ENCODE data around the gene KCNMB2.

KCNMB2 gene

GRCh38 chr3:178618197-178618596 lies 82.0 kb downstream of the KCNMB2 start:
- no peak for TF ChIP-seq CTCF (IDR thresholded peaks at IDR 0.05)

- no peak for TF ChIP-seq CTCF (IDR thresholded peaks at IDR 0.05)
Observed at GRCh38 chr3:178618896-178619295, 82.7 kb downstream of the KCNMB2 start.

GRCh38 chr3:178623666-178624255 lies 87.5 kb downstream of the KCNMB2 start:
- TF ChIP-seq CTCF (IDR thresholded peaks at IDR 0.05), result no peak

- TF ChIP-seq CTCF (IDR thresholded peaks at IDR 0.05), result no peak
Observed at GRCh38 chr3:178624276-178624675, 88.0 kb downstream of the KCNMB2 start.

- no peak for TF ChIP-seq CTCF (IDR thresholded peaks at IDR 0.05)
Observed at GRCh38 chr3:178625053-178625600, 88.9 kb downstream of the KCNMB2 start.

- TF ChIP-seq CTCF (IDR thresholded peaks at IDR 0.05), result no peak
Observed at GRCh38 chr3:178628037-178628436, 91.8 kb downstream of the KCNMB2 start.

- TF ChIP-seq CTCF (IDR thresholded peaks at IDR 0.05), result no peak
Observed at GRCh38 chr3:178629430-178630178, 93.4 kb downstream of the KCNMB2 start.
